Activated CD8-positive, alpha-beta memory T cell treated with anti-CD3 and anti-CD28 coated beads, Interleukin-2, amount 50 U/mL, for 4 hours (primary cell): ENCODE data around the gene HOXA9.

Experiments
- DNase-seq: peaks from one replicate; pipeline ENCODE4 v3.0.0-alpha.2; 2020

The HOXA9 gene

DNA sequence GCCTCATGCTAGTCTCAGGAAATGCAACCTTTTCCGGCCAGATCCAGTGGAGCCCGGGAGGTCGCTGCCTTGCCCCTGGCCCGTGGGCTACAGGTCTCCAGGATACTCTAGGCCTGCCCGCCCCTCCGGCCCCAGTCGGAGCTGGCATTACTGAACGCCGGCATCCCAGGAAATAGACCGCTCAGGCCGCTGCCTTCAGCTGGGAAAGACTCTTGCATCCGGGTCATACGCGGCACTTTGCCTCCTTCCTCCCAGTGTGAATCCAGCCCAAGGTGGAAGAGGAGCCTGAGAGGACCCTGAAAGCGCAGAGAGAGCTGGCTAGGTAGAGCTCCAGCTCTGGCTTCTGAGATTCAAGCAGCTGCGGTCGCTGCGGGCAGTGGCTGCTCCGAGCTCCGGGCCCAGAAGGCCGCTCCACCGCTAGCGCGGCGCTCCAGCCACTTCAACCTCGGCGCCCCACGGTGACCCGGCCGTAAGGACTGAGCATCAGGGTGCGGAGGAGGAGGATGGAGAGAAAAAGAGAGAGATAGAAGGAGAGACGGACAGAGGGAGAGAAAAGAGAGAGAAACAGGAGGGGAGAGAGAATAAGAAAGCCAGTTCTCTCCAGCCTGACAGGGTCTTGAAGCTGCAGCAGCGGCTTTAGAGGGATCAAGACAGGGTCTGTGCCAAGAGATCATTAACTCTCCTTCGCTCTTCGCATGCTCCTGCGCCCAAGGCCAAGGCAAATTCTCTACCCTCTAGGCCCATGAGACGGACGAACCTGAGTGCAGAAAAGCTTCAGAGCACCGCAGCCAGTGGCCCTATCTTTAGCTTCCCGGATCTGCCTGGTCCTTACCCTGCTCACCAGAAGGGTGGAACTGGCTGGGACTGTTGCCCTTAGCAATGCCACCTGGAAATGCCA, 10.5 kb upstream of the HOXA9 start:
- no peak for DNase-seq

DNA sequence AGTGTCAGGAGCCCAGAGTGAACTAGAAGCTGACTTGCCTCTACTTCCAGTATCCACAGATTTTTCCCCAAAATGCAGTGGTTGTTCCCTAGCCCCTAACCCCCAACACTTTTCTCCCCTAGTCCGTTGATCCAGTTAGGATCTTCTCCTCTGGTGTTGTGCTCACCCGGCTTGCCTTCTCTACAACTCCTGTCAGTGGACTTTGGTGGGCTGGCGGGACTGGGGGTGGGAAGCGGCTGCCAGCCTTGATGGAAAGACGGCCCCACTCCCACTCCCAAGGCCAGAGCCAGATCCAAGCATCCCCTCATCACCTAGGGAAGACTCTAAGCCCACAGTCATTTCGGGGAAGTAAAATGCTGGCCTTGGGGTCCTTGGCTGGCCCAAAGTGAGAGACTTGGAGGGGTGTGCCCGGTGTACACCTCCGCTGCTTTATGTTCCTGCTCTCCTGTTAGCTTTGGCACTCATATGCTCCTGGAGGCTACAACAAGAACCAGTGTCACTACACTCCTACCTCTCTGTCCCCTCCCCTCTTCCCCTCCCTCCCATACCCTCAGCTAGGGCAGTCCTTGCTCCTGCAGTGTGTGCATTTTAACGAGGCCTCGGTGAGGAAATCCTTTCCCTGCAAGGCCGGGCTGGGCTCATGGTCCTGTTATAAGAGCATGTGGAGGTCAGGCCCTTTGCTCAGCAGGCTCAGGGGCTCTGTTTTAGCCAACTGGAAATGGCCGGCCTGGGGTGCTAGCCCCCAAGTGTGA, 9.7 kb upstream of the HOXA9 start:
- no peak for DNase-seq

DNA sequence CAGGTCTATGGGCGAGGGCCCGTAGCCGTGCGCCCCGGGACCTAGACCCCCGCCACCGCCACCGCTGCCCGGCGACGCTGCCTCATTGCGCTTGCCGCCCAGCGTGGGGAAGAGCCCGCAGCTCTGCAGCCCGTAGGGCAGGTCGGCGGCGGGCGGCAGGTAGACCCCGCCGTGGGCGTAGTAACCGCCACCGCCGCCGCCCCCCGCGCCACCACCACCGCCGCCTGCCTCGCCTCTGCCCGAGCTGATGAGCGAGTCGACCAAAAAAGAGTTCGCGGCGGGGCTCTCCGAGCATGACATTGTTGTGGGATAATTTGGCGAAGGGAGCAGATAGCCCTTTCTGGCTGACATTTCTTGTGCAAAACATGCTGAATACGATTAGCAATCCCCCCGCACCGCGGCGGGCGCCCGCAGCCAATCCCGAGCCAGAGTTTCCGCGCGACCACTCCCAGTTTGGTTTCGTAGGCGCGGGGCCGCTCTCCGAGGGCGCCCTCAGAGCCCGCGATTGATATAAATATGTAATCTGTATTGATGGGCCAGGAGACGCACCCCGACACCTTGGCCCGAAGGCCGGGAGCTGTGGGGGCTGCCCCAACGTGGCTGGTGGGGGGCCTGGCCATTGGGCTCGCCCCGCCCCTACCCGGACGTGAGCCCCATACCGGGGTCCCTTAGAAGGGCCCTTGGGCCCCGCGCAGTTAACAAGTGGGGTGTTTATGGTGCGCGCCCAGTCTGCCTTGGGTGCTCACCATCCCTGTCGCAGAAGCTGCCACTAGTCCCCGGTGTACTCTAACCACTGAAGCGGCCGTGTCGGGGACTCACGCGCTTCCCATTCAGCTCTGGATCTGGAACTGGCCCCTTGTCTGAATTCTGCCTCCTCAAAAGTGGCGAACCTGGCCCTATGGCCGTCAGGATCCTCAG, 8.9 kb upstream of the HOXA9 start, which contains the start of gene HOXA10:
TSS of gene HOXA10 (minus strand) at position 365 of the 918 bp plus-strand sequence. CDS start at position 351, 14 bp downstream.
- no peak for DNase-seq

DNA sequence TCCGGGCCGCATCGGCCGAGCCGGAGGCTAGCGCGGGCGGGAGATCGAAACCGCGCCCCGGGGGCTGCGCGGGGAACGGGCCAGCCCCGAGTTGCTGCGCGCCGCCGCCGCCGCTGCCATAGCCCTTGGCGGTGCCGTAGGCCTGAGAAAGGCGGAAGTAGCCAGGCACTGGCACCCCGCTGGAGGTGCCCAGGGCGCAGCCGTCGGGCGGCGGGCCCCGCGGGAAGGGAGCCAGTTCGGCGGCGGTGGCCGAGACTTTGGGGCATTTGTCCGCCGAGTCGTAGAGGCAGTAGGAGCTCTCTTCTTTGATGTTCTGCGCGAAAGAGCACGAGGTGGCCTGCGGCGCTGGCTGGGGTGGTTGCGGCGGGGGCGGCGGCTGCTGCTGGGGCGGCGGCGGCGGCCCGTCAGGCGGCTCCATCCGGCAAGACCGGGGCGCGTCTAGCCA, 8.2 kb upstream of the HOXA9 start:
- peak; percentile 29 for DNase-seq

DNA sequence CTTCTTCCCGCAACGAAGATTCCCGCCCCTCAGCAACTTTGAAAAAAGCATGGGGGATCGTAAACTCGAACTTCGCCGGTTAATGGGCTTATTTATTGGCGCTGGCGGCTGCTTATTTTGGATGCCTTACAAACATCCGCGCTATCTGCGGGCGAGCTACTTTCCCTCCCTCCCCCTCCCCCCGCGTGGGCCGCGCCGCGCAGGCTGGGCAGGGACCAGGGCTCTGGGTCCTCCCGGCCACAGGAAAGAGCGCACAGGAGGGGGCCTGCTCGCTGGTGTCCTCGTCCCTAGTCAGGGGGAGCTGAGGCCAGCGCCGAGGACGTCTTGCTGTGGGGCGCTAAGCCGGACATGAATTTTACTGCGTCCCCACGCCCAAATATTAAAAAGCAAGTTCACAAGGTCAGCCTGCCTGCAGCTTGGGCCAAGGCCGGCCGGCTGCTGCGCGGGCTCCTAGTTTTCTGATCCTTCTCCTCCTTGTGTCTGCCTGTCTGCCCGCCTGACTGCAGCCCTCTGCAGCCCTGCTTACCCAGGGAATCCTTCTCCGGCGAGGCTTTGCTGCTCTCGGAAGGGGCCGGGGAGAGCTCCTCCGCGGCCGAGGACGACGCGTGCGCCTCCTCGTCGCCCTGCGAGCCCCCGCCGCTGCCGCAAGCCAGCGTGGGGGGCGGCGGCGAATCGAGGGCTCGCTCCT, 7.6 kb upstream of the HOXA9 start:
- peak; percentile 17 for DNase-seq

DNA sequence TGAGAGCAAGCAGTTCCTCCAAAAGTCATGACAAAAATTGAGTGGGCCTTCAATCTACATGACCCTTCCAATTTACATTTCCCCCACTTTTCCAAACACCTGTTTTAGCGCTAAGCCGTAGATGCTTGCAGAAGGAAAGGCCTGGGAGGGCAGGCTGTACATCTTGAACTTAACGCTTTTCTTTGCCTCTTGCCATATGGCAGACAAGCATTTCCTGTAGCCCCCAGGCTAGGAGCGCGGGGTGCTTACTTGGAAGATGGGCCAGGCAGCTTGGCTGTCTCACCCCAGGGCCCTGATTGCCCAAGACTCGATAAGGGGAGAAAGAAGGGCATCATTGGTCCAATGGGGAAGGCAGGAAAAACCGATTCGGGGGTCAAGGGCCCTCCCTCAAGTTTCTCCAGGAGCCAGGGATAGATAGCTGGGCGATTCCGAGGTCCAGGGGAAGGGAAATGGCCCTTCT, 7.0 kb upstream of the HOXA9 start:
- DNase-seq = peak; percentile 13

DNA sequence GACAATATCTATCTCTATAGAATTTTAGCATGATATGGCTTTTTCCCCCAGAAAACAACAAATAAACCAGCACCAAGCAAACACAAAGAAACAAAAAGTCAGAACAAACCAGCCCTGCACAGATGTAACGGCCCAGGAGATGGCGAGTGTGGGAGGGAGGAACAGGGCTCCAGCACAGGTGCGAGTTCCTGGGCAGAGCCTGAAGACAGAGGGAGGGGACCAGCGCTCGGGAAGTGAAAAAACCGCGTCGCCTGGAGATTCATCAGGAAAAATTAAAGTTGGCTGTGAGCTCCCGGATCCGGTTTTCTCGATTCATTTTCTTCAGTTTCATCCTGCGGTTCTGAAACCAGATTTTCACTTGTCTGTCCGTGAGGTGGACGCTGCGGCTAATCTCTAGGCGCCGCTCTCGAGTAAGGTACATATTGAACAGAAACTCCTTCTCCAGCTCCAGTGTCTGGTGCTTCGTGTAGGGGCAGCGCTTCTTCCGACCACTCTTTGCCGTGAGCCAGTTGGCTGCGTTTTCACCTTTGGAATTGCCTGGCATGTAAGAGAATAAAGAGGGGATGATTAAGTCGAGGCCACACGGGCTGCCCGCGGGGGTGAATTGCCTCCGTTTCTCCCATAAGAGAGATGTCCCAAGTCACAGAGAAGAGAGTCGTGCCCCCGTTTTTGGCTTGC, 6.4 kb upstream of the HOXA9 start:
- peak; percentile 13 for DNase-seq

DNA sequence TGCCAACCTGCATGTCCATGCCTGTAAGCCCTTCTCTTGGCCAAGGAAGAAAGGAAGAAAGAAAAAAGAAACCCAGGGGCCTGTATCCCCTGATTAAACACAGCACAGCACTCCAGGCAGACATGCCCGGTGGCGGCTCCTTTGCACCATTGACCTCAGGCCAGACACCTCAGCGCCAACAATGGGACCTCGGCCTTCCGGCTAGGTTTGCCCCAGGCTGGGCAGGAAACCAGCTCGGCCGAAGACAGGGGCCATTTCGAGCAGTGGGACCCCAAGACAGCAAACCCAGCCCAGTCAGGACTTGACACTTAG, 5.9 kb upstream of the HOXA9 start:
- DNase-seq = peak; percentile 10

DNA sequence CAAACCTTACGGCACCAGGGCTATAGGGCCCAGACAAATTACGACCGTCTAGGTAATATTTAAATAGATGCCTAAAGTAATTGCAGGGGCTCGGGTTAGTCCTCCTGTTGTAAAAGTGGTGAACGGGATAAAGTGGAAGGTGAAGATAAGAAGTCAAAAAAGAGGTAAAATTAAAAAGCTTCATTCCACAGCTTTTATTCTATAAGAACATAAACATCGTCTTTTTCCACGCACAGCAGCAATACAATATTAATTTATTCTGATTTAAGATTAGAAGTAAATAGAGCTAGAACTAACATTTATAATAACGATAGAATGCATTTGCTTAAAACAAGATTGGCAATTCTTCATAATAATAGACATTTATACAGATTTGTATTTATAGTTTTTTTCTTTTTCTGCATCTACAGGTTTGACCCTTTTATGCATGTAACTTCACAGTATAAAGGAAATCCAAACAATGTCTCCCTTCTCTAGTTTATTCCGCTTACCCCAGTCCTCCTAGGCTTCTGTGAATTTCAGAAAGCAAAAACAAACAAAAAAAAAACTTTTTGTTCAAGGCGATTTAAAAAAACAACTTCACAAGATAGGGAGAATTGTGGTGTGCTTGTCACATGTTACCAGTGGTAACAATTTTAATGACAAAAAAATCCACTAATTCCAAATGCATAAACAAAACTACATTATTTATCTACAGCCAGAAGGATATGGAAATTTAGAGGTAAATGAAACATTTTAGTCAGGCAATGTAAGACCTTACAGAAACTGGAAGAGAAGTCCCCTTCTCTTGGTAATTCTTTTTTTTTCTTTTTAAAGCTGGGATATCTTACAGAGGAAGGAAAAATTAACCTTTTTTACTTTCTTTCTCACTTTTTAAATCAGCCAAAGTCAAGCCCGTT, 5.3 kb upstream of the HOXA9 start:
- DNase-seq = no peak

DNA sequence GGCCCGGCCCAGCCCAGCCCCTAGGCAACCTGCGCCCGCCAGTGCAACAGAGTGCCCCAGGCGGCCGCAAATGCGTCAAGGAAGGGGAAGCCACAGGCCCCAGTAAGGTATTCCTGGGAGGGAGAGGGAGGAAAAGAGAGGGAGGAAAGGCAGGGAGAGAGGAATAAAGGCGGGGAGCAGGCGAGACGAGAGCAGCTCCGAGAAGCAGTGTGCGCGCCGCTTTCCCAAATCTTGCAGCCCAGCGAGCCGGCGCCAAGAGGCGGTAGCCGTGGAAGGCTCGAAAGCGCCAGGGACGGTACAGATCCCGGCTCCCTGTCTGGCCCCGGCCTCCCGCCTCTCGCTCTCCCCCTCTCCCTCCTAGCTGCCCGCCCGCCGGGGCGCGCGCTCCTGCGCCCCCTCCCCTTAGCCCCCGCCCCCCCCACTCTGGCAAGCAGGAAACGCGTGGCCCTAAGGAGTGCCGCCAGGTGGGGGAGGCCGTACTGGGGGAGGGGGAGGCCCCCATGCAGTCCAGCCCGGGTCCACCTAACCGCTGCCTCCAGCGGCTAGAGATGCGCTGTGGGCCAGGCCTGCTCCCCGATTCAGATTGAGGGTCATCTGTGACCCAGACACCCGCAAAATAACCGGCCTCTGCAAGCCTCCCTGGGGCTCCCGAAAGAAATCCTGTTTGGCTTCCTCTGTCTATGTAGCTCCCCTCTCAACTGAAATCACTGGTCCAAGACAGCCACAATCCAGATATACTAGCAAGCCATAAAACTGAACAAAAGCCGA, 4.5 kb upstream of the HOXA9 start:
- peak; percentile 14 for DNase-seq

DNA sequence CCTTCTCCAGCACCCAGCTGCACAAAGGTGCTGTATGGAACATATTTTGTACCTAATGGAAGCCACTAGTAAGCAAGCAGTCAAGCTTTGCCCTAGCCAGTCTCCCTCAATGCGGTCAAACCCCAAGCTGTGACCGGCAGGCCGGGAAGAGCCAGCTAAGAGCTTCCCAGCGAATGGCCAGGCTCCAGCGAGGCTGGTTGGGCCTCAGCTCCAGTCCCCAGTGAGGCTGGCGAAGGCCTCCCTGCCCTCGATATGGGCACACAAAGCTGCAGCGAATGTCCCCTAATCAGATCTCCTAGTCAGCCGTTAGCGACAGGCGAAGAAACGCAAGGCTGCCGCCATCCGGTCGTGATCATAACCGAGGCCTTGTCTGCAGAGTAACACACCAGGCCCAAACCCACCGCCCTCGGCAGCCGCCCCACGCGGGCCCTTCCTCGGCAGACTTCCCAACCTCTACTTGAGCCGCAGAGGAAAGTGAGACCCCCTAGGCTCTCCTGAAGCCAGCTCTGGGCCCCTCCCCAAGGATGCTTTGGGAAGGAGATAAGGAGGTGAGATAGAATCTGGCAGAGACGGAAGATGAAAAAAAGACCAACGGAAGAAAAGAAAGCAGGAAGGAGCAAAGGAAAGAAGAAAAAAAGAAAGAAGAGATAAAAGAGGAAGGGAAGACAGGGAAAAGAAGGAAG, 3.1 kb upstream of the HOXA9 start:
- no peak for DNase-seq

DNA sequence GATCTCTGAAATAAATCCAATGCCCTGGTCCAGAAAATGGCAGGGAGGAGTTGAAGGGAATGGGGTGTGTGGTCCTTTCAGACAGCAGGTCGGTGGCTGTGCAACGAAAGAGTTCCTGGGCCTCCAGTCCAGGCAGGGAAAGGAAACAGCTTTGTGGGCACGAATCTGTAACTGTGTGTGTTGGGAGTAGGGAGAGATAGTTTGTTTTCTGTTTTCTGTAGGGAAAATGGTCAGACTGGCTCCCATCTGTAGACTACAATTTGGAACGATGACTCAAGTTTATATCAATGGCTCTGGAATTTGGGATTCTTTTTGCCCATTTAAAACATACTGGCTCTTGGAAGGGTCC, 2.6 kb upstream of the HOXA9 start:
- no peak for DNase-seq

DNA sequence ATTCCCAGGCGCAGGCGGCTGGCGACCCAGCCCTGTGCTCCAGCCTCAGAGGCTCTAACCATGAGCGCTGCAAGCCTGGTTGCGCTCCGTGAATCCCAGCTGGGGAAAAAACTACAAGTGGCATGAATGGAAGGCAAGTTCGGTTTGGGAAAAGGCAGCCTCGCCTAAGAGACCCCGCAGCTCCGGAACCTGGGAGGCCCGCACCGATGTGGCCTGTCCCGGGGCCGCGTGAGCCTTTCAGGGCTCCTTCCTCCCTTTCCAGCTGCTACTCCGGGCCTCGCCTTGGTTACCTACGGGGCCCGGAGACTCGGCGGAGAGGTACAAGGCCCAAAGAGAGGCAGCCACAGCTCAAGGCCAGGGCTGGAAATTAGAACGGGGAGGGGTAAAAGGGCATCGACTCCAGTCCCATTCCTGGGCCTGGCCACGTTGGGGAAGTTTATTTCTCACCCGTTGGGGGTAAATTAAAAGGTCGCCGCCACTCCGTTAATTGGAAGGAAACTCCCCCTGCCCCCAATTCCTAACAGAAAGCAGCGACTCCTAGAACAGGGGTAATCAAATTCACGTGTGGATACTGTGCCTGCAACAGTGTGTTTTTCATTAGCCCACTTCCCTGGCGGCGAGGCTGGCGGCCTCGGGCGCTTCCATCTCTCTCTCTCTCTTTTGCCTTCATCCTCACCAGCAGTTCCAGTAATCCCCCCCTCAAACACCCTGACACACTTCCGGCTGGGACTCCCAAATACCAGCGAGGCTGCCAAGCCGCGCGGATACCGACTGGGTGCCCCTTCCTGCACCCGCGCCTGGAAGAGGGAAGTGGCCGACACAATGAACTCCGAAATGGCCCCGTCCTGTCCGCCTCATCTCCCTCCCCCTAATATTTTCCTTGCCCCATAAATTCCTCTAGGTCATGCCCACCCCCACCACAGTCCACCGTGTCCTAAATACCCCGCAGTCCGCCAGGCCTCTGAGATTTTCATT, 1.5 kb upstream of the HOXA9 start:
- no peak for DNase-seq

DNA sequence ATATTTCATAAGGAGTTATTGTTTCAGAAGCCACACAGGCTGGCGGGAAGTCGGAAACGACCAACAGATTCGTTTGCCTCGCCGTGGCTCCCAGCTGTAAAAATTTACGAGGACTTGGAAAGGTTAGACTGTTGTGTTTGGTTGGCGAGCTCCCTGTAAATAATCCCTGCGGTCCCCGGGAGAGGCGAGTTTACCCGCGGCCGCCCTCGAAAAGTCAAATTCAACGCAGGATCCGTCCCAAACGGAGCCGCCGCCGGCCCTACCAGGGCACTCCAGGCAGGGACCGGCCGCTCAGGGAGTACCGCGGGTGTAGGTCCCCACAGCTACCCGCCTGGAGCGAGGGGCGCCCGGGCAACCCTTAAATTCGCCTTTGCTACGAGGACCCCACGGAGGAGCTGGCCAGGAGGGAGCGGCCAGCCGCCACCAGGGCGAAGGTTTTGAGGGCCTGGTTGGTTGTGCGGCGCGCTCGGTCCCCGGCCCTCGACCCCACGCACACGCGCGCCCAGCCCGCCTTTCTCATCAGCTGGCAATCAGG, 726 bp upstream of the HOXA9 start:
- no peak for DNase-seq

DNA sequence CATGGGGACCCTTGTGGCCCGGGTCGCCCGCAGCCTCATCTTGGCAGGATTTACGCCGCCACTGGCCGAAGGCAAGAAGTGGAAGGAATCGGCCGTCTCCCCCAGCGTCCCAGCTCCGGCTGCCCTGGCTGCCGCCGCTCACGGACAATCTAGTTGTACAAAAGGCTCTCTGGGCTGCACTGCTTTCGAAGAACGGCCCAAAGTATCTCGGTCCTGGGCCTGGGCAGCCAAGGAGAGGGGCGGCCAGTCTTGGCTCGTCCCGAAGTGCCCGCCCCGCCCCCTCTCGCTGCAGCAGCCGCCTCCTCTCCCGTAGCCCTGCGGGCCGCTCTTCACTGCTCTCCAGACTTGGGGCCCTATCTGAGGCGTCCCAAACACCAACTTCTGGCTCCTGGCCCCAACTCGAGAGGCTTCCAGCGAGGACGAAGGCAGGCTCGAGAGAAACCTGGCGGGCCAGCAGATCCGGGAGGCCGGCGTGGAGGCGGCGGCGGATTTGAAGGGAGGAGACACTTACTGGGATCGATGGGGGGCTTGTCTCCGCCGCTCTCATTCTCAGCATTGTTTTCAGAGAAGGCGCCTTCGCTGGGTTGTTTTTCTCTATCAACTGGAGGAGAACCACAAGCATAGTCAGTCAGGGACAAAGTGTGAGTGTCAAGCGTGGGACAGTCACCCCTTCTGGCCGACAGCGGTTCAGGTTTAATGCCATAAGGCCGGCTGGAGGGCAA, 809 bp downstream of the HOXA9 start:
- DNase-seq = no peak

DNA sequence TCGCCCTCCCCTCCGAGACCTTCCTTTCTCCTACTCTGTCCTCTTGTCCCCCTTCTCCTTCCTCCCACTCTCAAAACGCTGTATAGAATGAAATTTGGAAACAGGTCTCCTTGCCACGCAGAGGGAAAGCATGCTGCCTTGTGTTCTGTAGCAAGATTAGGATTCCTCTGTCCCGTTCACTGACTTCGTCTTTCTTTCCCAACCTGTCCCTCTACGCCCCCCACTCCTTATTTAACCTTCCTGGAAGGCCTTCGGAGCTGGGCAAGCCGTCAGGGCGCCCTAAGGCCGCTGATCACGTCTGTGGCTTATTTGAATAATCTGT, 1.3 kb downstream of the HOXA9 start:
- no peak for DNase-seq
